Stimulated activated CD8-positive, alpha-beta memory T cell treated with anti-CD3 and anti-CD28 coated beads, Interleukin-12 subunit alpha, Interleukin-12 subunit beta, amount 100 ng/mL, for 1 hour (primary cell): Measurements from ENCODE around the gene ATP9A.
A peak's percentile ranks its signal among the peaks of the same experiment; 100 is the strongest.
"Not testable (repeated sequence)": the region's sequence is repeated elsewhere in the genome, so short reads cannot be mapped to it uniquely, and the experiment has no call there.

Experiments used
- DNase-seq: peaks from one replicate; pipeline ENCODE4 v3.0.0-alpha.2; 2020; ENCODE audit warnings: low read depth

The ATP9A gene

DNA sequence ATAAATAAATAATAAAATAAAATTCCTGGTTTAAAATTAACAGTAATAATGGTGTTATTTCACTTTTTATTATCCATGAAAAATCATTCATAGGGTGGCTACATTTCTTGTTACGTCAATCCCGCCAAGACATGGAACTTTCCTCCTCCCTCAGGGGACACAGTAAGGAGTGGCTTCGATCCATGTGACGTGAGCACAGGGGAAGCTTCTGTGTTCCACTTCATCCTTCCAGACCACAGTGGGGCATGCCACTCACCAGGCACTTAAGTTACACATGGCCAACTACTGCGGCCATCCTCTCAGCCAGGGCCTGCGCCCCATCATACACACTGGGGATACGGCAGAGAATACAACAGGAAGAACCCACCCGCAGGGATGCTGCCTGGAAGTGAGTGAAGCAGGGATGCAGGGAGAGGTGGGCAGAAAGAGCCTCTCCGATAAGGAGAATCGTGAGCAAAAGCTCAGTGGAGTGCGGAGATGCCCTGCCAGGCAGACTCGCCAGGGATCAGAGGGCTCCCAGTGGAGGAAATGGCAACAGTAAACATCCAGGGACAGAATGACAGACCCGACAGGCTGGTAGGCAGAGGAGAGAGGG, 75.3 kb downstream of the ATP9A start:
- DNase-seq: no peak

DNA sequence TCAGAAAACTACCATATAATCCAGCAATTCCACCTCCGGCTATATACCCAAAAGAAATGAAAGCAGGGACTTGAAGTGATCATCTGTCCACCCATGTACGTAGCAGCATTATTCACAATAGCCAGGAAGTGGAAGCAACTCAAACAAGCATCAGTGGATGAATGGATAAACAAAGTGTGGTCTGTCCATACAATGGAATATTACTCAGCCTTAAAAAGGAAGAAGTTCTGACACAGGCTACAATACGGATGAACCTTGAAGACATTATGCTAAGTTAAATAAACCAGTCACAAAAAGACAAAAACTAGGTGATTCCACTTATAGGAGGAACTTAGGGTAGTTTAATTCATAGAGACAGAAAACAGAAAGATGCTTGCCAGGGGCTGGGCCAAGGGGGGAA, 76.5 kb downstream of the ATP9A start:
- no peak for DNase-seq

DNA sequence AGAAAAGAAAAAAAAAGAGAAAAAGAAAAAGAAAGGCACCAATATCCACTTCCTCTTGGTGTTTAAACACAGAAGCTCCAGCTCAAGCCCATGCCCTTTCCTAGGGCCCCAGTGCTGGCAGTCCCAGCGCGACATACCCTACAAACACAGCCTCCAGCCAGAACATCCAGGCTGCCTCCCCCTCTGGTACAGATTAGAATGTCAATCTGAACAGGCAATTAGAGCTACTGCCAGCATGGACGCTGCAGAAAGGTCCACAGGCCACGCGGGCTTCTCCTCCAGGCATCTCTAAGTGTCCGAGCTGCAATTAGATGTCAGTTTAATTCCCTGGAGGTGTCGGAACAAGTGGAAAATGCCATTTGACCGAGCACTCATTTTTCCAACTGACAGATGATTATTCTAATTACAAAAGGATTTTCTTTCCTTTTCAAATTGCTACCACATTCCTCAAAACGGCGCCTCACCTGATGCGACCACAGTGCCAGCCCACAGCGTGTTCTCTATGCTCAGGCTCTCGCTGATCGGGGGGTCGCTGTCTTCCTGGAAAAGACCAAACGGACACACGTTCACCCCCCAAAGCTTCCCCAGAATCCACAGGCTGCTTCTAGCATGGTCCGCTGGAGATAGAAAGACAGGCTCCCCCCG, 79.5 kb downstream of the ATP9A start:
- DNase-seq: no peak

DNA sequence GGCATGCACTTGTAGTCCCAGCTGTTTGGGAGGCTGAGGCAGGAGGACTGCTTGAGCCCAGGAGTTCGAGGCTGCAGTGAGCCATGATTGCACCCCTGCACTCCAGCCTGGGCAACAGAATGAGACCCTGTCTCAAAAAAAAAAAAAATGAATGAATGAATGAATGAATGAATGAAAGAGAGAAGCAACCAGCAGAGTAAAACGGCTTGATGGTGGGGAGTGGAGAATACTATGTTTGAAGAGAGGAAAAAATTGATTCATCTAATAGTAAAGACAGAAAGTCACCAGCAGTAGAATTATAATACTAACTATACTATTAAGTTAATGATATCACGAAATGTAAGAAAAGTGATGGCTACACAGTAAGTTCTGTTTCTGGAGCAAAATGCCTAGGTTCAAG, 80.6 kb downstream of the ATP9A start:
- DNase-seq: no peak

GRCh38 chr20:51687108-51687507, 81.1 kb downstream of the ATP9A start:
- no peak for DNase-seq

DNA sequence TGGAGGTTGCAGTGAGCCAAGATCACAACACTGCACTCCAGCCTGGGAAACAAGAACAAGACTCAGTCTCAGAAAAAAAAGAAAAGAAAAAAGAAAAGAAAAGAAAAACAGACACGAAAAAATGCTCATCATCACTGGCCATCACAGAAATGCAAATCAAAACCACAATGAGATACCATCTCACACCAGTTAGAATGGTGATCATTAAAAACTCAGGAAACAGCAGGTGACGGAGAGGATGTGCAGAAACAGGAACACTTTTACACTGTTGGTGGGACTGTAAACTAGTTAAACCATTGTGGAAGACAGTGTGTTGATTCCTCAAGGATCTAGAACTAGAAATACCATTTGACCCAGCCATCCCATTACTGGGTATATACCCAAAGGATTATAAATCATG, 82.7 kb downstream of the ATP9A start:
- DNase-seq: not testable (repeated sequence)

DNA sequence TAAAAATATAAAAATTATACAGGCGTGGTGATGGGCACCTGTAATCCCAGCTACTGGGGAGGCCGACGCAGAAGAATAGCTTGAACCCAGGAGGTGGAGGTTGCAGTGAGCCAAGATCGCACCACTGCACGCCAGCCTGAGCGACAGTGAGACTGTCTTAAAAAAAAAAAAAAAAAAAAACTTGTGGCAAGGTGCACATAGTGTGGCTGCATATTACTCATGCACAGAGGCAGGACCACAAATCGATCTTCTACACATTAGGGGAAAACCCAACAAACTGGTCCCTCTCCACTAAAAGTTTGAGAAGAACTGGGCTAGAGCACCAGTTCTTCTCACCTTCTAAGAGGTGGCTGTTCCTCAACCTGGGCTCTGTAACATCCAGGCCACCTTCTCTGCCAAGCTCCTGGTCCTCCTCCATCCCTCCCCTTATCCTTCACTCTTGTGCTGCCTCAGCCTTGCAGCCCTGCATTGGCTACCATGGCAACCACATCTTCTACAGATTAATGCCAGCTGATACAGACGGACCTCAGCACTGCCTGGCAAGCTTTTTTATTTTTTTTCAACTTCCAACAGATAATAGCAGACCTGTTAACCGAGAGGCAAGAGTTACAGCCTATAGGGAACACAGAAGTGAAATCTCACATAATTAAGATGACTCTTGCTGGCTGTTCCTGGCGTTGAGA, 88.0 kb downstream of the ATP9A start:
- no peak for DNase-seq

DNA sequence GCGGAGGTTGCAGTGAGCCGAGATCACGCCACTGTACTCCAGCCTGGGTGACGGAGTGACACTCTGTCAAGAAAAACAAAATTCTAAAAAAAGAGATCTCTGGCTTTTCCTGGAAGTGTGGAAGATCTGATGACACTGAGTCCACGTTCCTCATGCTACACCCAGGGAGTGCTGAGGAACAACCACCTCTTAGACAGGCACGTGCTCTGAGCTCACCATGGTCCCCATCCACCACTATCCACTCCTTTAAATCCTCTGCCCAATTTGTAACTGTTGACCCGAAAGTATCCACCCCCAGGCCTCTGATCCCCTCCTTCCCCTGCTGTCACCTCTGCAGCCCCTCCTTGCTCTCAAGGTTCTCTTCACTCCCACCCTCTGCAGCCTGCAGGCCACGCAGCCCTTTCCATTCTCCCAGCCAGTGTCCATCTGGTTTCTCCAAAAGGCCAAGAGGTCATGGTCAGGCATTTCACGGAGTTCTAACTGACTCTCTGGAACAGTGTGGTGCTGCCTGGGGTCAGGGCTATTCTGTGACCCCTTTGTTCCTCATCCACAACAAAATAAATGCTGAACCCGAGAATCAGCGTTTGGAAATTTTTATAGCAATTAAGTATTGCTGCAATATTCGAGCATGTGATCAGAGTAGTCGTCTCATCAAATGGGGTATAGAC, 88.8 kb downstream of the ATP9A start:
- DNase-seq: no peak

GRCh38 chr20:51678026-51678697, 90.0 kb downstream of the ATP9A start:
- DNase-seq: no peak

- no peak for DNase-seq
Measured at GRCh38 chr20:51668947-51669346, 99.2 kb downstream of the ATP9A start.

DNA sequence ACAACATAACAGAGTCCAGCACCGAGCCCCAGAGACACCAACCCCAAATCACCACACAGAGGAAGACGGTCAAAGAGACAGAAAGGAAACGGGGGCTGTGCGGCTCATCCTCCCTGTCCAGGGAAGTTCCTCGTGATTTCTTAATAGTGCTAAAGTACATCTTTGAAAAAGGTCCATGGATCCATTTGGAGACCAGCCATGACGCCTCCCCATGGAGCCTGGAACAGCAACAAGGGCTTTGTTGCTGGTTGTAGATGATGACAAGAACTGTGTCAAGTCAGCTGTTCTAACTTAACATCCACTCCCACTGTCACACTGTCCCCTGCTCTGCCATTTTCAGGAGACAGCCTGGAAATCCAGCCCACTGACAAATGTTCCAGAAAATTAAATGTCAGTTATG, 99.7 kb downstream of the ATP9A start:
- DNase-seq: no peak

DNA sequence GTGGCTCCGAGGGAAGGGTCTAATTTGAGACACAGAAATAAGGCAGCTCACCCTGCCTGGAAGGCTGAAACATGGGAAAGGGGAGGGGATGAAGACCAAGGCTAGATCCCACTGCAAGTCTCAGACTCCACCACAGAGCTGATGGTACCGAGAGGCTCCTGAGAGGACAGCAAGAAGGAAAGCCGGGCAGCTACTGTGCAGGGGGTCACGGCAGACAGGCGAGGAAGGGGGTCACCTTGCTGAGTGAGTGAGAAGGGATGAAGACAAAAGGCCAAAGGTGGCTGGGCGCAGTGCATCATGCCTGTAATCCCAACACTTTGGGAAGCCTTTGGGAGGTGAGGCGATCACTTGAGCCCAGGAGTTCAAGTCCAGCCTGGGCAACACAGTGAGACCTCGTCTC, 100.7 kb downstream of the ATP9A start:
- DNase-seq: no peak

DNA sequence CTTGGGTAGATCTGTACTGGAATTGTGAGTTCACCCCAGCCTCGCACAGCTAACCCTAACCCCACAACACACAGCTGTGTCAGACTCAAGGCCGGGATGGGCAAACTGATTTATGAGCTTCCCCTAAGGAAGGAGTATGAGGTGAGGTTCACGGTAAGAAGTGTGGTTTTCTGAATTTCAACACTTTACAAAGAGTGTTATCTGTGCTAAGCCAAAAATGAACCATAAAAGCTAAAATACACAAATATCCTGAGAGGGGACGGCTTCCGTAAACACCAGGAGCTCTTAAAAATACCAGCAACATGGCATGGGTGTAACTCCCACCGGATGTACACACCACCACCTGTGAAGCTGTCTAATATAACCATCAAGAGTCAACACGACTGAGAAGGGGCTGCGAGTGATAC, 101.2 kb downstream of the ATP9A start:
- no peak for DNase-seq

DNA sequence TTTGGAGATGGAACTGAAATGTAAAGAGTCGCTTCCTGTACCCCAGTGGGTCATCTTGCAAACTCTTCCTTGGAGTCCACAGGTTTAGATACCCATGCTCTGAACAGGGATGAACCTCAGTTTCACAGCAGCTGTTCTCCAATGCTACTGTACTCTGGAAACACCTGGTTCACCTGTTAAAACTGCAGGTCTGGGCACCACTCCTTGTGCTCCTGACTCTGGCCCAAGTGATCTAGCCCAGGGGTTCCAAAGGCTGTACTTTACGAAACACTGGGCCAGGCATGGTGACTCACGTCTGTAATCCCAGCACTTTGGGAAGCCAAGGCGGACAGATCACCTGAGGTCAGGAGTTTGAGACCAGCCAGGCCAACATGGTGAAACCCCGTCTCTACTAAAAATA, 102.1 kb downstream of the ATP9A start:
- no peak for DNase-seq

- no peak for DNase-seq
Measured at GRCh38 chr20:51665543-51666118, 102.6 kb downstream of the ATP9A start.

DNA sequence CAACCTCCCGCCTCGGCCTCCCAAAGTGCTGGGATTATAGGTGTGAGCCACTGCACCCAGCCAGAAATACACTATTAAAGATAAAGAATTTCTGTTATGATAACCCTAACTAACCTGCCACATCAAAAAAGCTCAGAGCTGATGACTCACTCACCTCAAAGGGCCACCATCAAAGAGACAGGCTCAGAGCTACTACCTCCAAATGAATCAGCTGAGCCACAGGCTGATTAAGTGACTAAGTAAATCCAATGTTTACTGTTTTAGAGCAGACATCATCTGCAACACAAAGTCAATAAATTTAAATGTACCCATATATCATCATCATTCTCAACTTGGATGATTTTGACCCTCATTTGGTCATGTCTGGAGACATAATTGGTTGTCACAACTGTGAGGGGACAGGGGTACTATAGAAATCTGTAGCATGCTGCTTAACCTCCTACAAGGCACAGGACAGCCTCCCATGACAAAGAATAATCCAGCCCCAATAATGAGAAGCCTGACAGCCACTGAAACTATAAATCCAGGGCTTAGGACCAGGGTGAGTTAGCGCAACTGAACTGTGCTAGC, 106.5 kb downstream of the ATP9A start:
- peak; percentile 23 for DNase-seq

DNA sequence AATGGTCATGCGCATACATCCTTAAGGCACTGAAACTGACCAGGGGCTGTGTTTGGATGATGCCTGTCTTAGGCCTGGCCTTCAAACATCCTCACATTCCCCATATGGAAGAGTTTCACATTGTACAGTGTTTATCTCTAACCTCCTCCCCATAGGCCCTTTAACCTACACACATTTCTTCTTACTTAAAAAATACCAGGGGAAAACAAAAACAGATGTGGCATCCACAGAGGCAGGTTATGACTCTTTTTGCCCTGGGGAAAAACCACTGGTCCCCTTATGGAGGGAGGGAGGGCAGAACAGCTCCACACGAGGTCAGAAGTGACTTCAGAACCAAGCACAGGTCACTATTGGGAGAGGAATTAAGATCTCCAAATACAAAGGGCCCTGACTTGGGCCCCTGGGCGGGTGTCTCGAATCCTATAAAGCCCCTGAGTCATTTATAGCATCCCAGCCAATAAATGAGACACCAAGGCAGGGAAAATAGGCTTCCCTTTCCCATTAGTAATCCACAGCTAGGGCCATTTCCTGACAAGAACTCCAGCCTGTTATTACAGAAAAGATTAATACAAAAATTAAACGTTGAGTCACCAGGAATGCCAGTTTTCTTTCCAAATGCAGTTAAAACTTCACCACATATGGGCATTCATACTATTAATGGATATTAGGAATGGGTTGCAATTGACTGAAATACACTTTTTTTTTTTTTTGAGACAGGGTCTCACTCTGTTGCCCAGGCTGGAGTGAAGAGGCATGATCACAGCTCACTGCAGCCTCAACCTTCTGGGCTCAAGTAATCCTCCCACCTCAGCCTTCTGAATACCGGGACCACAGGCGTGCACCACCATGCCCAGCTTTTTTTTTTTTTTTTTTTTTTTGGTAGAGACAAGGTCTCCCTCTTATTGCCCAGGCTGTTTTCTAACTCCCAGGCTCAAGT, 107.2 kb downstream of the ATP9A start:
- no peak for DNase-seq

DNA sequence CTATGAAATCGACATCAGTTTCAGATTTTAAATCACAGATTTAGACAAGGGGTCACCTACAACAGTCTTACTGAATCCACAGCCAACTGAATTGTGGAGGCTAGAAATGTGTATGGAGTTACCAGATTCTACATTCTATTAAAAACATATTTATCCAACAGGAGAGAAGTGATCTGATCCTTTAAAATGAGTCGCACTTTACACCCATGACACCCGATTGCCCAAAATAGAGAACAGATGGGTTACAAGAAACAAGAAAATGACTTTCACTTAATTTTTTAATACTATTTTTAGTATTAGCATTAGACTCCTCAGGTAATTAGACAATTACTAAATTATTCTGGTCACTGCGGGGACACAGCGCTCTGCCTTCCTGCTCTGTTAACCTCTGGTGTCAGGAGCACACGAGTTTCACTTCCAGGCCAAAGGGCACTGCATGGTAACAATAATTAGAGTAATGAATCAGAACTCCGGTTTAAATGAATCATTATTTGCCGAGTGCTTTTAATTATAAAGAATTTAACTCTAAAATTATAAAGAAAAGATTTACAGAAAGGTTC, 108.6 kb downstream of the ATP9A start:
- no peak for DNase-seq

- no peak for DNase-seq
Measured at GRCh38 chr20:51656726-51657260, 111.4 kb downstream of the ATP9A start.

- not testable (repeated sequence) for DNase-seq
Measured at GRCh38 chr20:51656089-51656488, 112.1 kb downstream of the ATP9A start.
